GM19023 (cell line): Measurements from ENCODE around the gene FAM229B.
"Not testable (repeated sequence)": the region's sequence is repeated elsewhere in the genome, so short reads cannot be mapped to it uniquely, and the experiment has no call there.

Experiments
- ATAC-seq: cut with Tn5 transposase; IDR thresholded peaks from one replicate; pipeline ENCODE4 v1.9.1; 2021; ENCODE audit warnings: mild to moderate bottlenecking, moderate library complexity; ENCODE audit not compliant: unreplicated experiment

Gene FAM229B, protein sequence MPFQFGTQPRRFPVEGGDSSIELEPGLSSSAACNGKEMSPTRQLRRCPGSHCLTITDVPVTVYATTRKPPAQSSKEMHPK

DNA sequence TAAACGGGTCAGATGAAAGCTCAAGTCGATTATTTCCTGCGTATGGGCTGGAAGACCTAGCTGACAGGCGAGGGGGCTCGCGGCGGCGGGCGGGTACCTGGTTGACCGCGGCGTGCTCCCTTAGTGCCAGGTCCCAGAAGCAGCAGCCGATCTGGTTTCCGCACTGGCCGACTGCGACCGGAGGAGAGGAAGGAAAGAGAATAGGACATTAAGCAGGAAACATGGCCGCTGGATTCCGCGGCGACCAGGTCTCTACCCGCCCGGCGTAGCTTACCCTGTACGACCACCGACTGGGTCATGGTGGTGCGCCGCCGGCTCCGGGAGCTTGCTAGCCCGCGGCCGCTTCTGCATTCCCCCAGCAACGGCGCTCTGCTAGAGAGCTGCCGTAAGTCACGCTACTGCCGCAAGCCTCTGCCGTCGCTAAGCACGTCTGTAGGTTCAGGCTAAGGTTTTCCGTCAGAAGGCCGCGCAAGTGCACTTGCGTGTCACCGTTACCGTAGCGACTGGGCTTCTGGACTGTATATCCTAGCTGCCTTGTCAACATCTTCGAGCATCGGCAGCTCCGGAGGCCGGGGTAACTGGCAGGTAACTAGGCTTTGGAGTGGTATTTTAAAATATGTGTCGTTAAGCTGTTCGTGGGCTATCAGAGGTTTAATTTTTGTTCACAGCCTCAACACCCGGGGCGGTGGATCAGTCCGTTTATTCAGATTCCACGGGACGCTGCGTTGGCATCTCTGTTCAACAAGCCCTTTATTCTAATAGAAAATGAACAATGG is at the start of gene FAM229B, which contains the start of gene TUBE1:
FAM229B (plus strand) TSS at position 456 of the 776 bp plus-strand sequence. CDS start 11,693 bp downstream, outside the sequence.
TUBE1 (minus strand) TSS at position 347 of the 776 bp plus-strand sequence; CDS start at position 299, 48 bp downstream.
- peak; percentile 98 for ATAC-seq

DNA sequence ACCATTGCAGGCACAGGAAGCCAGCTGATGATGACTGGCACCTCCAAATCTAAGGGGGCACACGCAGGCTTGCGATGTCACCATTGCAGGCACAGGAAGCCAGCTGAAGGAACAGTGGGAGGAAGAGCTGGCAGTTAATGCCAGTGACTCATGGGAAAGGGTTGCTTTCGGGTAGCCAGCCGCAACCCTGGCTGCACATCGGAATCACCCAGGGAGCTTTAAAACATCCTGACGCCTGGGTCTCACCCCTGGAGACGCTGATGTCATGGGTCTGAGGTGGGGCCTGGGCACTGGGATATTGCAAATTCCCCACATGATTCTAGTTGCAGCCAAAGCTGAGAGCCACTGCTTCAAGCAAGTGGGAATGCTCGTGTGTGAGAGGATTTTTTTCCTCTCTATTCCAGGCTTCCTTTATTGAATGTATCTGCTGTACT is 49.6 kb upstream of the FAM229B start:
- no peak for ATAC-seq

DNA sequence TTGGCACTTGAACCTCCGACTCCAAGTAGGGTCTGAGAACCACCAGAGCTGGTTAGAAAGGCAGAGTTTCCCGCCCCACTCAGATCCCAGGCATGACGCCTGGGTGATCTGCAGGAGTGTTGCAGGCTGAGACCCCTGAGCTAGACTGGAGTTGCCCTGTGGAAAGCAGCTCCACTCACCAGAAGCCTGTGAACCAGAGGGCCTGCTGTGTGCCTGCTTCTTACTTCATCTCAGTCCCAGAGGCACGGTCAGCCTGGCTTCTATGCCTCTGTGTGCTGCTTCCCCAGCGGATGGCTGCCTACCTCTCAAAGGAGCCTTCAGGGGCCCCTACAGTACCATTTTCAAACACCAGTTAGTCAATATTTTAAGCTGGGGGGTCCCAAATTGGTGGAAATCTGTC is 49.1 kb upstream of the FAM229B start:
- no peak for ATAC-seq

DNA sequence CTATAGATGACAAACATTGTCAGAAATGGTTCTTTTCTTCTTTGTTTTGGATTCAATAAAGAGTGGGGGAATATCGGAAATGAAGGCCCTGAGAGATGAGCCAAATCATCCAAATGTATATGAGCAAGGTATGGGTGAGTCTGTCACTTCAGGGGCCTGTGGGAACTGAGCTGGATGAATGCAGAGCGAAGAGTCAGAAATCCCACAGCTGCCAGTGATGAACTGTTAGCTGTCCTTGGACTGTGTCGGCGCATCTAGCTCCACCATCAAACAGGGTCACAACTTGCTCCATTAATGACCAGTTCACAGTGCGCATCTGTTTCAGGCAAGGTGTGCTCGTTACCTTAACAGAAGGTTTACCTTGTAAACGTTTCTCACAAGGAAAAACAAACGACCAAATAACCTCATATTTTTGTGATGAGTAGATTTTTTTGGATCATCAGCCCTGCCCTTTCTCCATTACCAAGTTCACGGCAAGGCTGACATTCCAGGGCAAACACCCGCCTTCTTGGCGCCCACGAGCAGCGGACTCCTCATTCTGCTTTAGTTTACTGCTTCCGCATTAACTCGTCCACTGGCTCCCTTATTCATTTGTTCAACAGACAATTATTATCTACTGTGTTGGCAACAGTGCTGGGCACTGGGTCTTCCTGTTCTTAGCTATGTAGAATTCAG is 48.5 kb upstream of the FAM229B start:
- no peak for ATAC-seq

DNA sequence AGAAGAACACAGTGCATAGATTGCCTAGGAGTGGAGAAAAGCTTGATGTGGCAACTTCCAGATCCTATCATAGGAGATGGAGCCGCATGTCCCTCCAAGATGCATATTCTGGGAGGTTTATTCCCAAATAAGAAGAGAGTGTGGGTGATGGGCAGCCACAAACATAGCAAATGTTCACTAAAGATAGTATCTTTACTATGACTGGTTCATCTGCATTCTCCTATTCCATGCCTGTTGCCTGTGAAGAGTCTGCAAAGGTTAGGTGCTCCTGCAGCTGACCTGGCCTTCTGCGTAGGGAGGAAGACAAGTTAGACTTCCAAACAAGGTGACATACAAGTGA is 48.0 kb upstream of the FAM229B start:
- no peak for ATAC-seq

DNA sequence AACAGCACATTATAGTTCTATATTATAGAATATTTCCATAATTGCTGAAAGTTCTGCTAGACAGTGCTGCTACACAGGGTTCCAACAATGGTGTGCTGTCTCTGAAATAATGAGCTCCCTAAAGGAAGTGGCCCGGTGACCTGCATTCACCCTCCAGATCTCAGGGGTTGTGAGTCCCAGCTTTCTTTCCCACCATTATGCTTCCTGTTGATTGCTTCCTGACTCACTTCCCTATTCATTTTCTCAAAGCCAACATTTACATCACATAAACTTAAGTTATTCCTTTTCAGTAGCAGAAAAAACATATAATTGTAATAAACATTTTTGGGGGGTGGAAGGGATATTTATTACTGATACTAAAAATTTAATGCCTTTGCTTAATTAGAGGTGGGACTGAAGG is 46.4 kb upstream of the FAM229B start:
- no peak for ATAC-seq

DNA sequence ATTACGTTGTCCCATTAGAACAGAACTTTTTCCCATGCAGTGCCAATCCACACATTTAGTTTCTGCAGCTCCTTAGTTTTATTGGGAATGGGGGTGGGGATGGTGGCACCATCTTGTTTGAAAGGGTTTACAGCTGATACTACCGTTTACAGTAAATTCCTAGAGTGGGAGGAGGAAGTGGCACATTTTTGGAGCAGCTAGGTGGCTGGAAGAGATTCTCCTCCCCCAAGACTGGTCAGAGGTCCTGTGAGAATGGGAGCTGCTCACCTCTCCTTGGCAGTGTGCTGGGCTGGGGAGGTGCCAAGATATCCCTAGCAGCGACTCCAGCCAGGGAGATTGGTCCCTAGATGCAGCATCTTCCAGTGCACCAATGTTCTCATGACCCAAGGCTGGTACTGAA is 45.9 kb upstream of the FAM229B start:
- ATAC-seq = no peak

DNA sequence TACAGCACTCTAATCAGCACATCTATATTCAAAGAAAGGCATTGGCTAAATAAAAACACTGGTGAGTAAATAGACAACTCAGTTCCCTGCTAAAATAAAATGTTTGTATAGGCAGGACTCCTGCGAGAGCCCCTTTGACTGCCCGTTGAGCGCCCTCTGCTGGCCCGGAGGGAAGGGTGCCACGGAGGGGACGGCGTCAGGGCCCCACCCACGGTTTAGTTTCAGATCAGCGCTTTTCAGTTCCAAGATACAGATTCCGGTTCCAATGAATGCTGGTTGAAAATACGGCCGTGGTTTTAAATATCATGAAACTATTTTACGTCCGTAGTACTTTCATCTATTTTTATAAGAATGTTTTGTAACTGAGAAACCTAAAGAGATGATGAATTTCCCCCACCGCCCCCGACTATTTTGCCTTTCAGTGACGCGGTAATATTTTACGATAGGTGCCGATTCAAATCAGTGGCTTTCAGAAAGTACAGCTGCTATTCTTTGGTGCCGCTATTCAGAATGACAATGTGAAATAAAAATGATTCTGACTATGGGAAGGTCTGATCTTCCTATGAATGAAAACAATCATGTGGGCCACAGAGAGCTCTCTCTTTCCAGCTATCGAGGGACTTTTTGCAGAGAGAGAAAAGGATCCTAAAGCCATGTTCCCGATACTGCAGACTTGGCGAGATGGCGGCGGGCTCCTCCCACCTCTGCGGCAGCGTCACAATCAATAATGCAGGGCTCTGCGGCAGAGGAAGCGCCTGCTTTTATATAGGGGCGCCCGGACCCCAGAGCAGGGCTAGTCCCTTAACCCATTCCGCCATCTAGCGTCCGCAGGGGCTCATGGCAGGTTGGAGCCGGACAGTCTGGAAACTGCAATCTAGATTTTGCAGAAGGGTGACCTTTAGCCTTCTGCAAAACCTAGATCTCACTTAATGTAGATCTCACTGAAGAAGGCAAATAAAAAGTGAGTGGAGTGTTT is 44.1 kb upstream of the FAM229B start:
- peak; percentile 93 for ATAC-seq

DNA sequence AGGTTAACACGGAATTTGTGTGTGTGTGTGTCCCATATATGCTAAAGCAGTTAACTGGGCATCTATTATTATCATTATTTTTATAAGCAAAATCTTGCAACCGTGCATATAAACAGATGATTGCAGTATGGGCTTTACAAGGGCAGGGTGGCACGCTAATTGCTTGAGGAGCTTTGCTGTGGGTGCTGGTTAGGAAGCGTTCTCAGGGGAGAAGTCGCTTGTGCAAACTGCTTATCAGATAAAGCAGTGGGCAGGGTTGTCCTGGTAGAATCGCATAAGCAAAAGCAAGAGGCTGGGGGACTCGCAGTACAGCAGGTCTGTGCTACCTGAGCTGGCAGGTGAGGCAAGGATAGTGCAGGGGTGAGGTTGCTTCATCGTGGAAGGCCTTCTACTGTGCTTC is 43.2 kb upstream of the FAM229B start:
- ATAC-seq = no peak

DNA sequence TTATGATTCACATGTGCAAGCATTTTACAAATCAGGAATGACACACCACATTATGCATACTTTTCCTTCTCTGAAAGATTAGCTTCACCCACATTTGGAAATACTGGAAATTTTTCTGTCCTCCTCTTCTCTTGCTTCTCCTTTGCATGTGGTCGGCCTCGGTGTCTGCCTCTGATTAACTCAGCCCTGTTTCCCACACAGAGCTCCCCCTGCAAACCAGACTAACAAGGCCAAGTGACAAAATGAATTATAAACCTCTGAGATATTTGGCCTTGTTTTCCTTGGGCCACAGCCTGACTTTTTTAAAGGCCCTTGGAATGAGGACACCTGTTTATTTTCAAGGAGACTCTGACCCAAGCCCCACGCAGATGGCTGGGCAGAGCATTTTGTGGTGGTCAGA is 42.5 kb upstream of the FAM229B start:
- no peak for ATAC-seq

DNA sequence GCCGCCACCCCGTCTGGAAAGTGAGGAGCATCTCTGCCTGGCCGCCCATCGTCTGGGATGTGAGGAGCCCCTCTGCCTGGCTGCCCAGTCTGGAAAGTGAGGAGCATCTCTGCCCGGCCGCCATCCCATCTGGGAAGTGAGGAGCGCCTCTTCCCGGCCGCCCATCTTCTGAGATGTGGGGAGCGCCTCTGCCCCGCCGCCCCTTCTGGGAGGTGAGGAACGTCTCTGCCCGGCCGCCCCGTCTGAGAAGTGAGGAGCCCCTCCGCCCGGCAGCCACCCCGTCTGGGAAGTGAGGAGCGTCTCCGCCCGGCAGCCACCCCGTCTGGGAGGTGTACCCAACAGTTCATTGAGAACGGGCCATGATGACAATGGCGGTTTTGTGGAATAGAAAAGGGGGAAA is 39.9 kb upstream of the FAM229B start:
- ATAC-seq = not testable (repeated sequence)

DNA sequence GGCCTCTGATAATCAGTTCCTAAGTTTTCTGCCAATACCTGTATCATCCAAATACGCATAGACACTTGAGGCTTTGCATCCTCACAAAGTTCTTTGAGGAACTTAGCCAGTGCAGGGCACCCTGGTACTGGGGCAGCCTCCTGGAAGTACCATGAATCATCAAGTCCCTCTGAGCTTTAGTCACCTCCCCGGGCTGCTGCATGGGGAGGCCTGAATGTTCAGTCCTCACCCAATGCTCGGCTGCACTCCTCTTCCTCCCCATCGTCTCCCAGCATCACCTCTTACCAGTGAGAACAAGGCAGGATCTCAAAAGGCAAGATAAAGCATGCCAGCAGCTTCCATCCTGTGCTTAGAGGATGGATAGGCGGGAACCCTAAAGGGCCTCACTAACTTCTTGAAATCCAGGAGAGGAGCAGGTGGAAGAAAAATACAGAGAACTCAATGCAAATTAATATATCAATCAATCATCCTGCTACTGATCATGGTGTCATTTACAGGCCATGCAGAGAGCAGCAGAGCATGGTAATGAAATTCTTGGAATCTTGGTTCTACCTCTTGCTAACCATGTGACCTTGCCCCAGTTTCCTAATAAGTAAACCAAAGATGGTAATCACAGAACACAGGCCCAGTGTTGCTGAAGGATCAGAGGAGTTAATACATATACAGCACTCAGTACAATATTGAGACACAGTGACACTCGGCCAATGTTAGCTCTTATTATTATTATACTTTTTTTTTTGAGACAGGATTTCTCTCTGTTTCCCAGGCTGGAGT is 38.2 kb upstream of the FAM229B start:
- ATAC-seq = no peak

DNA sequence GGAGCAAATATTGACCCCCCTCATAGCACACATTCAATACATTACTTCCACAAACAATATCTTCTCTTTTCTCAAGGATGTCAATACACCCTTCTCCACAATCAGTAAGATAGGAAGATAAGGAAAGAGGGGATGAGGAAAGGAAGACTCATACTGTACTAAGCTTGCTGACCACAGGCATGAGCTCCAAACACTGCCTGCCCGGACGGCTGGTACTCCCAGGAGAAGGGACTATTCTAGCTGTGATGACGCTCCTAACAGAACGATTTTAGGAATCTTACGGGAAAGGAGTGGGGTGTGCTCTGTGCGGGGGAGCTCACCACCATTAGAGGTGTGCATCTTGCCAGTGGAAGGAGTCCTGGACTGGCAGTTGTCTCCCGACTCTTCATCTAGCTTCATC is 37.4 kb upstream of the FAM229B start:
- ATAC-seq = no peak

DNA sequence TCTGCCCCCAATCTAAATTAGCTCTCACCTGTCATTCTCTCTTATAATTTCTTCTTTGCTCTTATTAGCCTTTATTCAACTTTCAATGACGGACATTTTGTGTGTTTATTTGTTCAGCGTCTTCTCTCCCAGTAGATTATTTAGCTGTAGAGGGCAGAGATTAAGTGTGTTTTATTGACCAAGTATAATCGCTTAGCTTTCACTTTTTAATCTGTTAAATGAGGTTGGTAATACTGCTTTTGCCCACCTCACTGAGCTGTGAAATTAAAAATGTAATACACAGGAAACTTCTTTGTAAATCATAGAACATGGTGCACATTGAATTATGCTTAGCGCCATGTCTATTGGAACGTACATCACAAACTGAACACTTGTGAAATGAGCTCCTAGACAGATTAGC is 37.0 kb upstream of the FAM229B start:
- no peak for ATAC-seq

DNA sequence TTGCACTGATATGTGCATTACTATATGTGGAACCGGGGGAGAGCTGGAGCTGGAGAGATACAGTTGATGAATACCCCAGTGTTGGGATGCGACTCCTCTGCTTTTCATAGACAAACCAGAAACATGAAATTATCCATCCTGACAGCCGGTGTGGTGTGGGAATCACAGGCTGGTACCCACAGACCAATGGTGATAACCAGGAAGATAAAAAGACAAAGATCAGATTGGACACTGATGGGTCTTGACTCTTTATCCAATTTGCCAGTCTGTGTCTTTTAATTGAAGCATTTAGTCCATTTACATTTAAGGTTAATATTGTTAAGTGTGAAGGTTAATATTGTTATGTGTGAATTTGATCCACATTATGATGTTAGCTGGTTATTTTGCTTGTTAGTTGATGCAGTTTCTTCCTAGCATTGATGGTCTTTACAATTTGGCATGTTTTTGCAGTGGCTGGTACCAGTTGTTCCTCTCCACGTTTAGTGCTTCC is 36.1 kb upstream of the FAM229B start:
- not testable (repeated sequence) for ATAC-seq

DNA sequence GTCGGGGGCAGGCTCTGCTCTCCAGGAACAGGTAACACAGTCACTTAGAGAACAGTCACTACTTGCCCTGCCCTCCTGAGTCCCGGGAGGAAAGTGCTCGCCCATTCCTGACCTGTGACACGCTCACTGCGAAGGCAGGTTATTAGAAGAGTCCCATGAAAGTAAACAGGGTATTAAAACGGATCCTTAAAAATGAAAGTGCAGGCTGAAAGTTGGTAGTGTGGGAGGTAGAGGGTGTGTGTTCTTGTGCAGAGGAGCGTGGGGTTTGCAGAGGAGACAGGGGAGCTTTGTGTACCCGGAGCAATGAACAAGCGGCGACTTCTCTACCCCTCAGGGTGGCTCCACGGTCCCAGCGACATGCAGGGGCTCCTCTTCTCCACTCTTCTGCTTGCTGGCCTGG is 33.4 kb upstream of the FAM229B start, which contains the start of gene CCN6:
CCN6 (plus strand) TSS at position 104 of the 400 bp plus-strand sequence; CDS start at position 358, 254 bp downstream.
- ATAC-seq = no peak

DNA sequence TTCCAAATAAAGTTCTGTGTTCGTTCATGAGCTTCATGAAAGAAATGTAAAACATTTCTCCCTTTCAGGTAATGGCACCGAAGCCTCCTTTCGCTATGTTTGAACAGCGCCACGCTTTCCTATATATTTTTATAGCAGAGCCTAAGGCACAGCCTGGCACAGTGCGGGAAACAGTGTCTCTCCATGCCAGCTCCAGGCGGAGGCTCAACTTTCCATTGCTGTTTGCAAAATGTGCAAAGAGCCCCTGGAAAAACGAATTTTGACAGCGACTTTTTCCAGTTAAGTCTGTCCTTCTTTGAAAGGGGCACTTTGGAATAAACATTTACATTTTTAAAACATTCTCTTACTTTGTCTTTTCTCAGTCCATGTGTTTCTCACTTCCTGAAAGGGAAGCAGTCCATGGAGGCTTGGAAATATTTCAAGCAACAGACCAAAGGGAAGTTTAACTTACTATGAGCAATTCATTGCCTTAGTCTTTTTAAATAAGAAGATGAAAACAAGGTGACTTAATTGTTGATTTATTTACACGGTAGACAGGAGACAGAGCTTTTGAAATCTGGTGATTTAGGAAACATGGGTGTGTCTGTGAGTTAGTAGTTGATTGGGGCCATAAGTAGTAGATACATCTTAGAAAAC is 32.7 kb upstream of the FAM229B start:
- no peak for ATAC-seq

DNA sequence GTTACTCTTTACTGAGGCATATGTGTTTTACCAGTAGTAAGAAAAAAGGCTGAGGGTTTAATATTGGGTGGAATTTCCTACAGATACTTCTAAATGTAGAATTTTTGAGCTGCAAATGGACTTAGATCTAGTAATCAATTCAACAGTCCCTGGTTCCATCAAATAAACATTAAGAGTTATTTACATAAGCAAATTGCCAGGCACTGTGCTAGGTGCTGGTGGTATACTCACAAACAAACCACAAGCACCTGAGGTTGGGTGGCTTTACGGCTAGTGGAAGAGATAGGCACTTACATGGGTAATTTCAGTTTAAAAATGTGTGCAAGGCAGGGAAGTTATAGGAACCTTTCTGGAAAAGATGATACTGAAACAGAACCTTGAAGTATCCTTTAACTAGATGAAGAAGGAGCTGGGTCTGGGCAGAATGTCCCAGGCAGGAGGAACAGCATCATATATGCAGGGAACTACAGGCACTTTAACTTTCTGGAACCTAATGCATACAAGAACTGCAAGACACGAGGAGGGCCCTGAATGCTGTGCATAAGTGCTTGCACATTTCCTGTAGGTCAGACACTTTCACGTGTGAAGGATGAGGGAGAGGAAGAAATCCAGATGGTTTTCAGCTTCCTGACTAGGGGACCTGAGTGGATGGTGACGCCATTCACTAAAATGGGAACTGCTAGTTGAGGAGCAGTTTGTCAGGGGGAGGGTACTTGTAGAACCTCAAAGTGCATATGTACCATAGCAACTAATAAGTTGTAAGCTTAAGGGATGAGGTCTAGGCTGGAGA is 29.0 kb upstream of the FAM229B start:
- no peak for ATAC-seq

DNA sequence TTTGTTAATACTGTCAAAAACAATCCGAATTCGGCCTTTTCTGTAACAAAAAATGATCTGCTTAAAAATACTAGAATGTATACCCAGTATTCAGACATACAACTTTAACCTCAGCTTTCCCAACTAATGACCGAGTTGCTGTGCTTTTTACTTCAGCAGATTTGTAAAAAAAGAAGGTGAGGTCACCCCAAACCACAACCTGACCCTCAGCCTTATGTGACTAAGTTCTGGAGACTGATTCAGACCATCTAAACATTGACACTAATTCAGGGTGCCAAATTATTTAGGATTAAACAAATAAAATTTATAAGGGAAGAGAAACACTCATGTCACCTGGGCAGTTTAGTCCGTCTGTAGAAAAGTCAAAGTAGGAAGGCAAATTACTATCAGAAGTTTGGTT is 25.8 kb upstream of the FAM229B start:
- ATAC-seq = no peak
